Thoracic aorta (tissue), 2 donors: ENCODE data around the gene CNTN1. TPM values are rescaled to one million over a fixed set of nuclear protein-coding genes. Genes with fewer than 3 reads are reported as not detected.
A peak's percentile ranks its signal among the peaks of the same experiment; 100 is the strongest.

Source experiments
- ATAC-seq: fragments of 150-250 bp; one replicate; pipeline ENCODE4 v1.8.0; 2017; ENCODE audit warnings: low read depth; ENCODE audit not compliant: insufficient number of reproducible peaks, low FRiP score
- DNase-seq: peaks from one replicate; pipeline ENCODE4 v3.0.0-alpha.2; 2020; ENCODE audit warnings: low spot score
- H3K27ac ChIP-seq, 2 donors: fragments of 200-600 bp; sonication (generic); 1 replicate in 1 of 2; 2 replicates in 1 of 2; pipeline ENCODE4 v1.5.1; 2016; ENCODE audit warnings: mild to moderate bottlenecking in 2 of 2, moderate library complexity in 2 of 2
- H3K27me3 ChIP-seq: fragments of 200-600 bp; sonication (generic); replicated peaks from 2 replicates; pipeline ENCODE4 v1.6.0; 2016; ENCODE audit warnings: mild to moderate bottlenecking; ENCODE audit not compliant: insufficient read depth
- H3K36me3 ChIP-seq: fragments of 200-600 bp; sonication (generic); one replicate; pipeline ENCODE4 v1.5.1; 2016
- H3K4me1 ChIP-seq, 2 donors: fragments of 200-600 bp; sonication (generic); 1 replicate in 1 of 2; 2 replicates in 1 of 2; pipeline versions ENCODE4 v1.5.1 to v1.6.0; 2016; ENCODE audit warnings: low read depth in 2 of 2, mild to moderate bottlenecking in 1 of 2; ENCODE audit not compliant: control insufficient read depth in 1 of 2
- H3K4me3 ChIP-seq: fragments of 200-600 bp; sonication (generic); 2 replicates; pipeline ENCODE4 v1.5.1; 2016; ENCODE audit warnings: mild to moderate bottlenecking
- H3K9me3 ChIP-seq: fragments of 200-600 bp; sonication (generic); 2 replicates; pipeline ENCODE4 v1.5.1; 2016
- CTCF ChIP-seq: fragments of 200-600 bp; sonication (generic); IDR thresholded peaks from one replicate; pipeline ENCODE4 v1.5.1; 2019; ENCODE audit warnings: antibody characterized with exemption
- total RNA-seq, 2 donors: library from RNA; depleted of rRNA; stranded (reverse); fragments of >200 nt; gene quantifications; one replicate each; pipeline versions ENCODE4 v1.1.0 to v1.2.3, GENCODE V29; 2016

Gene CNTN1
- total RNA-seq, 2 donors from 2014 or later: 16.1 to 42.8 TPM

GRCh38 chr12:40937891-40938290 is 245.7 kb downstream of the CNTN1 start:
- no peak for DNase-seq
- TF ChIP-seq CTCF: no peak
- no peaks in the 10 kb centered on the region for H3K9me3 ChIP-seq
- H3K27ac ChIP-seq: no peak overlapping the region
- no peak for ATAC-seq
- H3K27me3 ChIP-seq: no peaks in the 10 kb centered on the region
- no peak overlapping the region for H3K4me3 ChIP-seq
- no peaks in the 10 kb centered on the region for H3K36me3 ChIP-seq
- H3K4me1 ChIP-seq: peaks cover 0 to 3% of the 10 kb centered on the region in 2 donors

GRCh38 chr12:40942326-40942725 is 250.1 kb downstream of the CNTN1 start:
- H3K27ac ChIP-seq: no peak overlapping the region
- DNase-seq (no peak), ATAC-seq (no peak)
- H3K4me1 ChIP-seq: peaks cover 0 to 3% of the 10 kb centered on the region in 2 donors
- H3K9me3 ChIP-seq: no peaks in the 10 kb centered on the region
- no peaks in the 10 kb centered on the region for H3K27me3 ChIP-seq
- H3K4me3 ChIP-seq: no peak overlapping the region
- no peaks in the 10 kb centered on the region for H3K36me3 ChIP-seq
- TF ChIP-seq CTCF: no peak

- Histone ChIP-seq H3K4me1 (peaks cover 0 to 3% of the 10 kb centered on the region in 2 donors), H3K9me3 (no peaks in the 10 kb centered on the region), H3K4me3 (no peak overlapping the region), H3K27me3 (no peaks in the 10 kb centered on the region), H3K27ac (no peak overlapping the region), H3K36me3 (no peaks in the 10 kb centered on the region)
- DNase-seq: no peak
- ATAC-seq: no peak
- no peak for TF ChIP-seq CTCF
Observed at GRCh38 chr12:40945772-40946171, 253.5 kb downstream of the CNTN1 start.

- no peaks in the 10 kb centered on the region for H3K36me3 ChIP-seq
- no peak overlapping the region for H3K4me3 ChIP-seq
- H3K27ac ChIP-seq: no peak overlapping the region
- DNase-seq (no peak), ATAC-seq (no peak)
- H3K4me1 ChIP-seq: peaks cover 0 to 3% of the 10 kb centered on the region in 2 donors
- H3K9me3 ChIP-seq: no peaks in the 10 kb centered on the region
- no peaks in the 10 kb centered on the region for H3K27me3 ChIP-seq
- peak; percentile 58 for TF ChIP-seq CTCF
Observed at GRCh38 chr12:40946612-40947194, 254.5 kb downstream of the CNTN1 start.

- Histone ChIP-seq H3K36me3 (no peaks in the 10 kb centered on the region), H3K4me1 (no peaks in the 10 kb centered on the region), H3K27ac (no peak overlapping the region), H3K4me3 (no peak overlapping the region), H3K9me3 (no peaks in the 10 kb centered on the region), H3K27me3 (no peaks in the 10 kb centered on the region)
- no peak for TF ChIP-seq CTCF
- DNase-seq (no peak), ATAC-seq (no peak)
Observed at GRCh38 chr12:40947797-40948196, 255.6 kb downstream of the CNTN1 start.
